Spleen (tissue), 11 donors: Measurements from ENCODE around the gene PRPSAP1. TPM values are rescaled to one million over a fixed set of nuclear protein-coding genes. Genes with fewer than 3 reads are reported as not detected.

ENCODE experiments used
- DNase-seq: peaks from one replicate; pipeline ENCODE4 v3.0.0-alpha.2; 2020
- H3K27ac ChIP-seq, 8 donors: fragments of 200-600 bp; sonication (generic) in 7 of 8; 1 replicate in 4 of 8; 2 replicates in 4 of 8; pipeline versions ENCODE4 v1.5.0 to v1.8.0; 2016 to 2021; ENCODE audit warnings: inconsistent platforms in 4 of 8, mild to moderate bottlenecking in 4 of 8, moderate library complexity in 1 of 8
- H3K27me3 ChIP-seq, 7 donors: fragments of 200-600 bp; sonication (generic) in 6 of 7; replicated peaks in 1 of 7; 1 replicate in 4 of 7; 2 replicates in 3 of 7; pipeline versions ENCODE4 v1.5.0 to v1.8.0; 2016 to 2021; ENCODE audit warnings: inconsistent platforms in 3 of 7, mild to moderate bottlenecking in 1 of 7
- H3K36me3 ChIP-seq, 6 donors: fragments of 200-600 bp; sonication (generic) in 5 of 6; 1 replicate in 4 of 6; 2 replicates in 2 of 6; pipeline versions ENCODE4 v1.5.0 to v1.8.0; 2016 to 2021; ENCODE audit warnings: inconsistent platforms in 2 of 6
- H3K4me1 ChIP-seq, 6 donors: fragments of 200-600 bp; sonication (generic) in 5 of 6; 1 replicate in 3 of 6; 2 replicates in 3 of 6; pipeline versions ENCODE4 v1.5.0 to v1.8.0; 2016 to 2021; ENCODE audit warnings: inconsistent platforms in 3 of 6
- H3K4me3 ChIP-seq, 8 donors: fragments of 200-600 bp; sonication (generic) in 7 of 8; 1 replicate in 4 of 8; 2 replicates in 4 of 8; pipeline versions ENCODE4 v1.5.0 to v1.8.0; 2016 to 2021; ENCODE audit warnings: inconsistent platforms in 4 of 8, mild to moderate bottlenecking in 4 of 8, moderate library complexity in 2 of 8
- H3K9me3 ChIP-seq, 8 donors: fragments of 200-600 bp; sonication (generic) in 7 of 8; 1 replicate in 4 of 8; 2 replicates in 4 of 8; pipeline versions ENCODE4 v1.5.0 to v1.8.0; 2016 to 2021; ENCODE audit warnings: inconsistent platforms in 4 of 8
- CTCF ChIP-seq, 11 experiments: fragments of 200-600 bp in 7 of 11; fragments of 450-650 bp in 4 of 11; sonication (generic) in 4 of 11; IDR thresholded peaks in 8 of 11; conservative IDR thresholded peaks in 3 of 11; 1 replicate in 7 of 11; 2 replicates in 4 of 11; pipeline versions ENCODE4 v1.4.0 to v1.8.0; 2016 to 2021; ENCODE audit warnings: antibody characterized with exemption in 11 of 11, inconsistent platforms in 4 of 11, mild to moderate bottlenecking in 1 of 11
- POLR2A ChIP-seq, 3 donors: fragments of 450-650 bp; IDR thresholded peaks; one replicate each; pipeline ENCODE4 v1.5.1; 2017; ENCODE audit warnings: antibody characterized with exemption in 3 of 3, mild to moderate bottlenecking in 1 of 3
- POLR2AphosphoS5 ChIP-seq, 3 donors: sonication (generic); formaldehyde crosslinking; IDR thresholded peaks; one replicate each; pipeline ENCODE4 v1.5.1; 2017; ENCODE audit warnings: antibody characterized with exemption in 3 of 3
- WGBS, 5 donors: extraction: QIAGEN DNeasy Blood & Tissue Kit in 3 of 5; methylation state at CpG; one replicate each; pipeline versions ENCODE4 v1.1.5 to v1.1.7; 2013 to 2018; 5-methylcytosine and 5-hydroxymethylcytosine counted together
- intact Hi-C: fragments of 100-400 bp; cut with DNase I; formaldehyde crosslinking; loops from one replicate; pipeline ENCODE4 v1.15.0; 2023; ENCODE audit warnings: low total_unique reads
- polyA plus RNA-seq, 3 donors: library from polyadenylated mRNA; stranded (reverse); fragments of 200-250 nt; gene quantifications; one replicate each; pipeline ENCODE4 v1.2.1, GENCODE V29; 2013
- total RNA-seq, 7 donors: library from RNA; depleted of rRNA in 3 of 7; stranded (reverse); fragments of >200 nt in 3 of 7; fragmentation: NEBNext Ultra II Directional in 4 of 7; extraction: Animal tissue kit (Norgen Biotek cat#: 25700) in 4 of 7; gene quantifications; one replicate each; pipeline versions ENCODE4 v1.1.0 to v1.2.1, GENCODE V29; 2016 to 2021
- donor health status: healthy with polysubstance abuse.
- donor health status: DM: no; HTN: no; CAD: no; lungs with moderate emphysema.
- donor health status: DM: no; HTN: no; CAD: no.
- donor health status: Bipolar disorder and iron deficiency.
- donor health status: healthy.
- donor health status: DM: no; HTN: no; CAD: no.
- donor health status: DM: yes; HTN: yes; CAD: no.

PRPSAP1 gene
- total and polyA plus RNA-seq, 10 donors, result 17.5 to 54.1 (median 35.8) TPM

GRCh38 chr17:76384987-76385891 lies 31.5 kb upstream of the PRPSAP1 start:
- 2 to 5% (median 3%) methylated on average over 36 to 74 of the region's 74 CpGs for whole genome bisulfite sequencing, 5 donors

GRCh38 chr17:76384222-76384986 lies 30.7 kb upstream of the PRPSAP1 start, which contains the start of gene SPHK1:
Gene SPHK1 (plus strand): TSS chr17:76384609. CDS start chr17:76385645, 1,036 bp downstream.
- H3K27me3 ChIP-seq, result peaks cover 0 to 36% (median 19%) of the 10 kb centered on the region in 7 donors

More at GRCh38 chr17:76384987-76385891, 31.5 kb upstream of the PRPSAP1 start:
- TF ChIP-seq POLR2A (IDR thresholded peaks at IDR 0.05) (no peak), POLR2AphosphoS5 (IDR thresholded peaks at IDR 0.05) (no peak), CTCF (IDR thresholded peaks at IDR 0.05 in 8 of 11, conservative IDR thresholded peaks at IDR 0.05 in 3 of 11) (no peak)
- Histone ChIP-seq H3K36me3 (peaks cover 0 to 9% (median under 1%) of the 10 kb centered on the region in 6 donors), H3K4me3 (peak overlapping the region; percentile 58 to 92 (median 70)), H3K4me1 (peaks cover 21 to 71% (median 49%) of the 10 kb centered on the region in 6 donors), H3K27ac (peak overlapping the region in 5 of 8 donors; percentile 63 to 86 (median 78)), H3K9me3 (no peaks in the 10 kb centered on the region), H3K27me3 (peaks cover 0 to 36% (median 19%) of the 10 kb centered on the region in 7 donors)
- peak; percentile 82 for DNase-seq
- intact Hi-C loops, result no loop called here

GRCh38 chr17:76383546-76384221 lies 30.0 kb upstream of the PRPSAP1 start:
- Histone ChIP-seq H3K4me3 (peak overlapping the region; percentile 58 to 92 (median 70)), H3K36me3 (peaks cover 0 to under 1% (median 0%) of the 10 kb centered on the region in 6 donors), H3K9me3 (no peaks in the 10 kb centered on the region), H3K27me3 (peaks cover 0 to 36% (median 19%) of the 10 kb centered on the region in 7 donors), H3K4me1 (peaks cover 21 to 58% (median 43%) of the 10 kb centered on the region in 6 donors), H3K27ac (peak overlapping the region; percentile 63 to 86 (median 77))
- whole genome bisulfite sequencing, 5 donors, result 0 to 1% (median 0%) methylated on average over 44 to 65 of the region's 65 CpGs
- intact Hi-C loops, result no loop called here
- TF ChIP-seq CTCF (IDR thresholded peaks at IDR 0.05 in 8 of 11, conservative IDR thresholded peaks at IDR 0.05 in 3 of 11), result peak in 6 of 11 experiments; percentile 6 to 39 (median 27)
- TF ChIP-seq POLR2AphosphoS5 (IDR thresholded peaks at IDR 0.05), result peak in 2 of 3 donors; percentile 7 to 12
- no peak for TF ChIP-seq POLR2A (IDR thresholded peaks at IDR 0.05)
- DNase-seq, result peak; percentile 88

More at GRCh38 chr17:76384222-76384986, 30.7 kb upstream of the PRPSAP1 start, which contains the start of gene SPHK1:
- peak within 1 kb of the TSS; percentile 63 to 86 (median 77) for H3K27ac ChIP-seq
- H3K4me3 ChIP-seq, result peak within 1 kb of the TSS; percentile 58 to 92 (median 70)
- peaks cover 21 to 63% (median 45%) of the 10 kb centered on the region in 6 donors for H3K4me1 ChIP-seq
- 0 to 1% (median 1%) methylated on average over 20 to 118 of the region's 118 CpGs for WGBS, 5 donors
- H3K9me3 ChIP-seq, result no peaks in the 10 kb centered on the region
- peaks cover 0 to 5% (median 0%) of the 10 kb centered on the region in 6 donors for H3K36me3 ChIP-seq
- peak; percentile 24 to 64 (median 59) for TF ChIP-seq POLR2AphosphoS5 (IDR thresholded peaks at IDR 0.05)
- no peak for TF ChIP-seq POLR2A (IDR thresholded peaks at IDR 0.05)
- intact Hi-C loops, result no loop called here
- DNase-seq, result peak; percentile 94
